Fibroblast of the conjunctiva (primary cell): ENCODE data around the gene RPL37A.

Experiments
- DNase-seq: peaks from one replicate; pipeline ENCODE4 v3.0.0-alpha.2; 2010; ENCODE audit warnings: low read depth

RPL37A gene

GRCh38 chr2:216490061-216490460, 8.6 kb upstream of the RPL37A start:
- DNase-seq: peak; percentile 34

- DNase-seq: no peak
Measured at GRCh38 chr2:216491793-216492596, 6.6 kb upstream of the RPL37A start.

- peak; percentile 29 for DNase-seq
Measured at GRCh38 chr2:216492597-216493333, 5.9 kb upstream of the RPL37A start.

GRCh38 chr2:216493334-216493685, 5.3 kb upstream of the RPL37A start:
- no peak for DNase-seq

- DNase-seq: no peak
Measured at GRCh38 chr2:216495656-216496055, 3.0 kb upstream of the RPL37A start.

GRCh38 chr2:216497382-216498069, 1.1 kb upstream of the RPL37A start:
- DNase-seq: no peak

- no peak for DNase-seq
Measured at GRCh38 chr2:216498070-216498378, 620 bp upstream of the RPL37A start.

GRCh38 chr2:216499641-216500218, 1.1 kb downstream of the RPL37A start:
- no peak for DNase-seq

- no peak for DNase-seq
Measured at GRCh38 chr2:216500572-216500971, 1.9 kb downstream of the RPL37A start.

GRCh38 chr2:216501854-216502253, 3.2 kb downstream of the RPL37A start:
- DNase-seq: no peak

GRCh38 chr2:216502381-216503158, 3.9 kb downstream of the RPL37A start:
- no peak for DNase-seq

GRCh38 chr2:216503159-216503629, 4.5 kb downstream of the RPL37A start:
- DNase-seq: no peak

- DNase-seq: no peak
Measured at GRCh38 chr2:216503697-216504375, 5.2 kb downstream of the RPL37A start.

- DNase-seq: no peak
Measured at GRCh38 chr2:216504376-216504762, 5.7 kb downstream of the RPL37A start.

GRCh38 chr2:216505133-216506106, 6.8 kb downstream of the RPL37A start:
- no peak for DNase-seq

GRCh38 chr2:216507220-216508160, 8.8 kb downstream of the RPL37A start:
- DNase-seq: no peak

GRCh38 chr2:216508229-216508628, 9.6 kb downstream of the RPL37A start:
- DNase-seq: no peak

- peak; percentile 58 for DNase-seq
Measured at GRCh38 chr2:216516730-216517350, 18.2 kb downstream of the RPL37A start.
